ENCODE data around the gene IL20RA.
"Not testable (repeated sequence)": the region's sequence is repeated elsewhere in the genome, so short reads cannot be mapped to it uniquely, and the experiment has no call there.

Gene IL20RA

GRCh38 chr6:136971609-136972008 is 73.2 kb downstream of the IL20RA start:
- no peak for DNase-seq (ENCODE audit: low spot score)

GRCh38 chr6:136969930-136970329 is 74.8 kb downstream of the IL20RA start:
- no peak for DNase-seq (ENCODE audit: low spot score)

GRCh38 chr6:136969433-136969832 is 75.3 kb downstream of the IL20RA start:
- DNase-seq (ENCODE audit: low spot score): no peak

GRCh38 chr6:136968837-136969236 is 75.9 kb downstream of the IL20RA start:
- DNase-seq (ENCODE audit: low spot score): no peak

- peak; percentile 73 for DNase-seq (ENCODE audit: low spot score)
Measured at GRCh38 chr6:136967876-136968752, 76.7 kb downstream of the IL20RA start.

- DNase-seq (ENCODE audit: low spot score): no peak
Measured at GRCh38 chr6:136964398-136964797, 80.4 kb downstream of the IL20RA start.

- DNase-seq (ENCODE audit: low spot score): no peak
Measured at GRCh38 chr6:136963259-136963658, 81.5 kb downstream of the IL20RA start.

GRCh38 chr6:136962661-136963060 is 82.1 kb downstream of the IL20RA start:
- peak; percentile 88 for DNase-seq (ENCODE audit: low spot score)

GRCh38 chr6:136961848-136962247 is 82.9 kb downstream of the IL20RA start:
- DNase-seq (ENCODE audit: low spot score): no peak

- DNase-seq (ENCODE audit: low spot score): no peak
Measured at GRCh38 chr6:136960781-136961180, 84.0 kb downstream of the IL20RA start.

GRCh38 chr6:136959935-136960334 is 84.8 kb downstream of the IL20RA start:
- DNase-seq (ENCODE audit: low spot score): not testable (repeated sequence)

GRCh38 chr6:136959471-136959891 is 85.3 kb downstream of the IL20RA start:
- peak; percentile 35 for DNase-seq (ENCODE audit: low spot score)

GRCh38 chr6:136958168-136958567 is 86.6 kb downstream of the IL20RA start:
- DNase-seq (ENCODE audit: low spot score): no peak

GRCh38 chr6:136956590-136957544 is 87.9 kb downstream of the IL20RA start:
- DNase-seq (ENCODE audit: low spot score): no peak

GRCh38 chr6:136955123-136955522 is 89.6 kb downstream of the IL20RA start:
- no peak for DNase-seq (ENCODE audit: low spot score)

GRCh38 chr6:136952714-136953260 is 92.0 kb downstream of the IL20RA start:
- DNase-seq (ENCODE audit: low spot score): no peak

GRCh38 chr6:136950436-136951126 is 94.2 kb downstream of the IL20RA start:
- no peak for DNase-seq (ENCODE audit: low spot score)

All from cerebellar cortex (tissue), 1 donor.